ENCODE results near the gene GPR31. TPM values are rescaled to one million over a fixed set of nuclear protein-coding genes. Genes with fewer than 3 reads are reported as not detected.

Gene GPR31
- total RNA-seq, 1 experiment from 2014 or later = not detected

DNA sequence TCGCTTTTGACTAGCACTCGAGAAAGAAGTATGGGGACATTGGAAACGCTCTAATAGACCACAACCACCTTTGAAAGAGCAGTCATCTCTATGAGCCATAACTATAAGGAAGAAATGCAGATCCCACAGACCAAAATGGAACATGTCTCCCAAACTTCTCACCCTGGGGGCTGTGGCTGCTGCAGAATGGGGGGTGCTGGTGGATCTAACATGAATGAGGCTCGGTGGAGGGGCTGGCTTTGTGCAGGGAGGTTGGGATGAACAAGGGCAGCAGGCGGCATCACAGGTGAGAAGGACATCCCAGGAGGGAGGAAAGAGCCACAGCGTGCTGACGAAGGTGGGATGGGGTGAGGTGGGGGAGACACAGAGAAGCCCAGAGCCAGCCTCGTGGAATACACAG, 45.4 kb downstream of the GPR31 start:
- Histone ChIP-seq H4K91ac (ENCODE audit: insufficient read length, low read depth, low read length) (no peak overlapping the region), H3K4me1 (ENCODE audit: insufficient read depth, low read length) (no peaks in the 10 kb centered on the region), H3K14ac (ENCODE audit: insufficient read depth, low read length) (no peak overlapping the region), H3K9me3 (ENCODE audit: control insufficient read depth, low read depth, low read length) (no peaks in the 10 kb centered on the region), H3K27me3 (ENCODE audit: insufficient read depth, low read length) (no peaks in the 10 kb centered on the region), H3K23me2 (ENCODE audit: insufficient read length, low read depth, low read length, poor library complexity, severe bottlenecking) (no peaks in the 10 kb centered on the region), H2AK5ac (ENCODE audit: insufficient read length, low read length) (no peak overlapping the region), H2BK20ac (ENCODE audit: low read depth, low read length, poor library complexity, severe bottlenecking) (no peak overlapping the region), H2AFZ (ENCODE audit: low read length) (no peak overlapping the region), H2BK12ac (ENCODE audit: insufficient read length, low read depth, low read length) (no peak overlapping the region), H3T11ph (ENCODE audit: low read length) (no peak overlapping the region), H3K23ac (ENCODE audit: insufficient read length, low read depth, low read length) (no peak overlapping the region), H3K27ac (ENCODE audit: insufficient read length, low read depth, low read length) (no peak overlapping the region), H3K79me2 (ENCODE audit: insufficient read depth, low read length) (no peaks in the 10 kb centered on the region), H3K56ac (ENCODE audit: insufficient read length, low read depth, low read length) (no peak overlapping the region), H3K18ac (ENCODE audit: insufficient read length, low read depth, low read length) (no peak overlapping the region), H4K5ac (ENCODE audit: insufficient read length, low read depth, low read length) (no peak overlapping the region), H3K4me2 (ENCODE audit: insufficient read depth, insufficient read length, low read length) (no peak overlapping the region), H3K79me1 (ENCODE audit: insufficient read depth, low read depth, low read length, poor library complexity, severe bottlenecking) (no peaks in the 10 kb centered on the region), H4K8ac (replicated peaks; ENCODE audit: insufficient read length, low read depth, low read length) (no peak overlapping the region), H2BK15ac (ENCODE audit: low read depth, low read length) (no peak overlapping the region), H2BK120ac (ENCODE audit: low read depth, low read length, poor library complexity, severe bottlenecking) (no peak overlapping the region), H2BK5ac (ENCODE audit: insufficient read length, low read length) (no peak overlapping the region), H4K20me1 (ENCODE audit: control insufficient read depth, insufficient read depth, insufficient read length) (no peaks in the 10 kb centered on the region), H3K9ac (ENCODE audit: extremely low read depth, insufficient read length, low read length) (no peak overlapping the region), H3K4ac (ENCODE audit: low read depth, low read length) (no peak overlapping the region)
- Mint-ChIP-seq H3K36me3 (ENCODE audit: insufficient read depth in 1 of 3, low read depth in 3 of 3) (peaks cover 0 to 2% (median 0%) of the 10 kb centered on the region in 3 experiments; a peak in 1 of 7 replicates), H3K9me3 (no peaks in the 10 kb centered on the region), H3K4me1 (peaks cover 10 to 16% of the 10 kb centered on the region in 2 experiments), H3K27ac (peak overlapping the region in 1 of 3 experiments; percentile 25; a peak in 1 of 7 replicates), H3K27me3 (ENCODE audit: low read depth) (no peaks in the 10 kb centered on the region; the same call in 1 of the 2 replicates), H3K4me3 (no peak overlapping the region)
- TF ChIP-seq, protein P1, sequence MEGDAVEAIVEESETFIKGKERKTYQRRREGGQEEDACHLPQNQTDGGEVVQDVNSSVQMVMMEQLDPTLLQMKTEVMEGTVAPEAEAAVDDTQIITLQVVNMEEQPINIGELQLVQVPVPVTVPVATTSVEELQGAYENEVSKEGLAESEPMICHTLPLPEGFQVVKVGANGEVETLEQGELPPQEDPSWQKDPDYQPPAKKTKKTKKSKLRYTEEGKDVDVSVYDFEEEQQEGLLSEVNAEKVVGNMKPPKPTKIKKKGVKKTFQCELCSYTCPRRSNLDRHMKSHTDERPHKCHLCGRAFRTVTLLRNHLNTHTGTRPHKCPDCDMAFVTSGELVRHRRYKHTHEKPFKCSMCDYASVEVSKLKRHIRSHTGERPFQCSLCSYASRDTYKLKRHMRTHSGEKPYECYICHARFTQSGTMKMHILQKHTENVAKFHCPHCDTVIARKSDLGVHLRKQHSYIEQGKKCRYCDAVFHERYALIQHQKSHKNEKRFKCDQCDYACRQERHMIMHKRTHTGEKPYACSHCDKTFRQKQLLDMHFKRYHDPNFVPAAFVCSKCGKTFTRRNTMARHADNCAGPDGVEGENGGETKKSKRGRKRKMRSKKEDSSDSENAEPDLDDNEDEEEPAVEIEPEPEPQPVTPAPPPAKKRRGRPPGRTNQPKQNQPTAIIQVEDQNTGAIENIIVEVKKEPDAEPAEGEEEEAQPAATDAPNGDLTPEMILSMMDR (conservative IDR thresholded peaks at IDR 0.05) = no peak
- no peak for DNase-seq
- WGBS (ENCODE audit: extremely low coverage, insufficient read length, low lambda C conversion rate) = no CpG with 5 or more reads among the region's 8 CpGs

Data from H9 (cell line).